Measurements from ENCODE around the gene TMEM120A. TPM values are rescaled to one million over a fixed set of nuclear protein-coding genes. Genes with fewer than 3 reads are reported as not detected.

Gene TMEM120A
- total and polyA plus RNA-seq, 2 experiments from 2014 or later = 12.7 to 22.3 TPM

DNA sequence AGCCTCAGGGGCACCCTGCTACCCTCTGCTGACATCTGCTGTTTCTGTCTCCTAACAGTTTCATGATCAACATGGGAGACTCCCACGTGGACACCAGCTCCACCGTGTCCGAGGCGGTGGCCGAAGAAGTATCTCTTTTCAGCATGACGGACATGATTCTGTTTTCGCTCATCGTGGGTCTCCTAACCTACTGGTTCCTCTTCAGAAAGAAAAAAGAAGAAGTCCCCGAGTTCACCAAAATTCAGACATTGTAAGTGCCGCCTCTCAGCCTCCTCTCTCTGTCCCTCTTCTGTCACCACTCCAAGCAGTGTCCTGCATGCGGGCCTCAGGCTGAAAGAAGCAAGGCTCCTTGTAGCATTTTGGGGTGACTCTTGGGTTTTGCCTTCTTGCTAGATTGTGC lies 40.5 kb downstream of the TMEM120A start:
- Mint-ChIP-seq H3K27me3 (ENCODE audit: insufficient read depth, low read depth, poor library complexity) (peaks cover 2% of the 10 kb centered on the region), H3K9me3 (peaks cover 6% of the 10 kb centered on the region), H3K36me3 (ENCODE audit: low read depth) (peaks cover 44% of the 10 kb centered on the region), H3K4me1 (peaks cover 12% of the 10 kb centered on the region), H3K27ac (no peak overlapping the region), H3K4me3 (no peak overlapping the region; the same call in 2 of the 3 replicates)
- Histone ChIP-seq H3K4me2 (no peak overlapping the region), H3K4me1 (ENCODE audit: insufficient read depth) (peaks cover 5% of the 10 kb centered on the region), H3F3A (replicated peaks; ENCODE audit: low read depth) (0 out of 2 replicates have a peak, but pooled peaks cover 4% of the 10 kb centered on the region), H2AFZ (no peak overlapping the region), H3K79me2 (replicated peaks; ENCODE audit: insufficient read depth) (peaks cover 21% of the 10 kb centered on the region), H3K36me3 (ENCODE audit: insufficient read depth) (peaks cover 16% of the 10 kb centered on the region), H4K20me1 (replicated peaks; ENCODE audit: insufficient read depth) (peaks cover 8% of the 10 kb centered on the region; the same call in 1 of the 2 replicates), H3K9me2 (ENCODE audit: insufficient read depth) (no peaks in the 10 kb centered on the region), H3K27me3 (ENCODE audit: insufficient read depth) (no peaks in the 10 kb centered on the region), H3K4me3 (no peak overlapping the region), H3K27ac (ENCODE audit: low read depth) (no peak overlapping the region)
- DNase-seq (ENCODE audit: low spot score) (no peak), ATAC-seq (no peak)
- TF ChIP-seq ZNF114 (CRISPR knock-in tag; IDR thresholded peaks at IDR 0.05) = no peak
- no peak for TF ChIP-seq ZNF462 (CRISPR knock-in tag; IDR thresholded peaks at IDR 0.05)
- no peak for TF ChIP-seq ZNF331 (CRISPR knock-in tag; IDR thresholded peaks at IDR 0.05; ENCODE audit: low read depth)
- TF ChIP-seq EZH2 (IDR thresholded peaks at IDR 0.05; ENCODE audit: low read depth, unreplicated experiment) = no peak
- TF ChIP-seq, protein P1, sequence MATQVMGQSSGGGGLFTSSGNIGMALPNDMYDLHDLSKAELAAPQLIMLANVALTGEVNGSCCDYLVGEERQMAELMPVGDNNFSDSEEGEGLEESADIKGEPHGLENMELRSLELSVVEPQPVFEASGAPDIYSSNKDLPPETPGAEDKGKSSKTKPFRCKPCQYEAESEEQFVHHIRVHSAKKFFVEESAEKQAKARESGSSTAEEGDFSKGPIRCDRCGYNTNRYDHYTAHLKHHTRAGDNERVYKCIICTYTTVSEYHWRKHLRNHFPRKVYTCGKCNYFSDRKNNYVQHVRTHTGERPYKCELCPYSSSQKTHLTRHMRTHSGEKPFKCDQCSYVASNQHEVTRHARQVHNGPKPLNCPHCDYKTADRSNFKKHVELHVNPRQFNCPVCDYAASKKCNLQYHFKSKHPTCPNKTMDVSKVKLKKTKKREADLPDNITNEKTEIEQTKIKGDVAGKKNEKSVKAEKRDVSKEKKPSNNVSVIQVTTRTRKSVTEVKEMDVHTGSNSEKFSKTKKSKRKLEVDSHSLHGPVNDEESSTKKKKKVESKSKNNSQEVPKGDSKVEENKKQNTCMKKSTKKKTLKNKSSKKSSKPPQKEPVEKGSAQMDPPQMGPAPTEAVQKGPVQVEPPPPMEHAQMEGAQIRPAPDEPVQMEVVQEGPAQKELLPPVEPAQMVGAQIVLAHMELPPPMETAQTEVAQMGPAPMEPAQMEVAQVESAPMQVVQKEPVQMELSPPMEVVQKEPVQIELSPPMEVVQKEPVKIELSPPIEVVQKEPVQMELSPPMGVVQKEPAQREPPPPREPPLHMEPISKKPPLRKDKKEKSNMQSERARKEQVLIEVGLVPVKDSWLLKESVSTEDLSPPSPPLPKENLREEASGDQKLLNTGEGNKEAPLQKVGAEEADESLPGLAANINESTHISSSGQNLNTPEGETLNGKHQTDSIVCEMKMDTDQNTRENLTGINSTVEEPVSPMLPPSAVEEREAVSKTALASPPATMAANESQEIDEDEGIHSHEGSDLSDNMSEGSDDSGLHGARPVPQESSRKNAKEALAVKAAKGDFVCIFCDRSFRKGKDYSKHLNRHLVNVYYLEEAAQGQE (IDR thresholded peaks at IDR 0.05; ENCODE audit: unreplicated experiment) = no peak
- TF ChIP-seq CTCF (conservative IDR thresholded peaks at IDR 0.05; ENCODE audit: low read depth in 2 of 2) = no peak
- TF ChIP-seq POLR2AphosphoS5 (IDR thresholded peaks at IDR 0.05; ENCODE audit: low read depth) = no peak
- TF ChIP-seq CREB1 (CRISPR knock-in tag; IDR thresholded peaks at IDR 0.05; ENCODE audit: low read depth) = no peak
- no peak for TF ChIP-seq JUNB (IDR thresholded peaks at IDR 0.05; ENCODE audit: unreplicated experiment)
- no peak for TF ChIP-seq ETS1 (IDR thresholded peaks at IDR 0.05)
- TF ChIP-seq NANOG (IDR thresholded peaks at IDR 0.05; ENCODE audit: borderline replicate concordance) = no peak
- no peak for TF ChIP-seq STAT1 (IDR thresholded peaks at IDR 0.05; ENCODE audit: unreplicated experiment)
- no peak for TF ChIP-seq EZH2phosphoT487 (IDR thresholded peaks at IDR 0.05; ENCODE audit: unreplicated experiment)

Data from GM23338 (cell line).